Retinal pigment epithelial cell (primary cell): ENCODE measurements around the gene ZNF407.

Source experiments
- DNase-seq: peaks from one replicate; pipeline ENCODE4 v3.0.0-alpha.2; 2010; ENCODE audit warnings: low read depth
- H3K4me3 ChIP-seq: 2 replicates; pipeline ENCODE4 v1.5.1; 2011; ENCODE audit warnings: mild to moderate bottlenecking, low read length, control low read depth, moderate library complexity
- TF ChIP-seq, protein P1 (sequence below): conservative IDR thresholded peaks from 2 replicates; pipeline ENCODE4 v1.5.1; 2011; ENCODE audit warnings: low read depth, low read length, control low read depth, inconsistent platforms

ZNF407 gene

DNA sequence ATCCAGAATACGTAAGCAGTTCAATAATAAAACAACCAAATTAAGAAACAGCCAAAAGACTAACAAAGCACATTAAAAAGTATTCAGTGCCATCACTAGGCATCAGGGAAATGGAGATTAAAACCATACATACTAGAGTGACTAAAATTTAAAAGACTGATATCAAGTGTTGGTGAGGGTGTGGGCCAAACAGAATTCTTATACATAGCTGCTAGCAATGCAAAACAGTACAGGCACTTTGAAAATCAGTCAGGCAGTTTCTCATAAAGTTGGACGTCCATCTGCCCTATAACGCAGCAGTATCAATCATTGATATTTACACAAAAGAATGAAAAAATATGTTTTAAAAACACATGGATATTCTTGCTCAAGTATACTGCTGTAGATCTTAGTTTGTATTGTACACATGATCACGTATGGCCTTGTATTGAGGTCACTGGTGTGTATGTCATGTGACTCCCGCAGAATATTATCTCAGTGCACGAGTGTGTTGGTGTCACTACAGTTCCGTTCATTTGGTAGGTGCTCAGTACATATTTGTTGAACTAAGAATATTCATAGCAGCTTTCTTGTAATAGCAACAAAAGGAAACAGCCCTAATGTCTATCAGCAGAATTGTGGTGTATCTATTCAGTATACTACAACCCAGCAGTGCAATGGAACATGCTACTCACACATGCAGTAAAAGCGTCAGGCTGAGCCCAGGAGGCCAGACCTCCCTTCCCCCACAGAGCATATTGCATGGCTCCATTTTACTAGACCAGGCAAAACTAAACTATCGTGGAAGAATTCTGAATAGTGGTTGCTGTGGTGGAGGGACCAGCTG lies 28.6 kb downstream of the ZNF407 start:
- H3K4me3 ChIP-seq = no peak overlapping the region
- TF ChIP-seq, protein P1, sequence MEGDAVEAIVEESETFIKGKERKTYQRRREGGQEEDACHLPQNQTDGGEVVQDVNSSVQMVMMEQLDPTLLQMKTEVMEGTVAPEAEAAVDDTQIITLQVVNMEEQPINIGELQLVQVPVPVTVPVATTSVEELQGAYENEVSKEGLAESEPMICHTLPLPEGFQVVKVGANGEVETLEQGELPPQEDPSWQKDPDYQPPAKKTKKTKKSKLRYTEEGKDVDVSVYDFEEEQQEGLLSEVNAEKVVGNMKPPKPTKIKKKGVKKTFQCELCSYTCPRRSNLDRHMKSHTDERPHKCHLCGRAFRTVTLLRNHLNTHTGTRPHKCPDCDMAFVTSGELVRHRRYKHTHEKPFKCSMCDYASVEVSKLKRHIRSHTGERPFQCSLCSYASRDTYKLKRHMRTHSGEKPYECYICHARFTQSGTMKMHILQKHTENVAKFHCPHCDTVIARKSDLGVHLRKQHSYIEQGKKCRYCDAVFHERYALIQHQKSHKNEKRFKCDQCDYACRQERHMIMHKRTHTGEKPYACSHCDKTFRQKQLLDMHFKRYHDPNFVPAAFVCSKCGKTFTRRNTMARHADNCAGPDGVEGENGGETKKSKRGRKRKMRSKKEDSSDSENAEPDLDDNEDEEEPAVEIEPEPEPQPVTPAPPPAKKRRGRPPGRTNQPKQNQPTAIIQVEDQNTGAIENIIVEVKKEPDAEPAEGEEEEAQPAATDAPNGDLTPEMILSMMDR = no peak
- DNase-seq = no peak

- H3K4me3 ChIP-seq = no peak overlapping the region
- TF ChIP-seq, protein P1 = no peak
- DNase-seq = no peak
These were observed 33.1 kb downstream of the ZNF407 start for GRCh38 chr18:74630804-74631203.

DNA sequence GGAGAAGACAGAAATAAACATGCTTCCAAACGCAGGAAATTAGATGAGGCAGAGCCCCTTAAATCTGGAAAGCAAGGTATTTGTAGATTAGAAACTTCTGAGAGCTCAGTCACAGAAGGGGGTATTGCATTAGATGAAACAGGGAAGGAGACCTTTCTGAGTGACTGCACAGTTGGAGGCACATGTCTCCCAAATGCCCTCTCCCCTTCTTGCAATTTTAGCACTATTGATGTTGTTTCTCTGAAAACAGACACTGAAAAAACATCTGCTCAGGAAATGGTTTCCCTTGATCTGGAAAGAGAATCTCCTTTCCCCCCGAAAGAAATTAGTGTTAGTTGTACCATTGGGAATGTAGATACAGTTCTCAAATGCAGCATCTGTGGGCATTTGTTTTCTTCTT lies 33.5 kb downstream of the ZNF407 start:
- no peak for DNase-seq
- H3K4me3 ChIP-seq = no peak overlapping the region
- TF ChIP-seq, protein P1 = no peak

GRCh38 chr18:74631623-74632350 lies 34.1 kb downstream of the ZNF407 start:
- no peak overlapping the region for H3K4me3 ChIP-seq
- TF ChIP-seq, protein P1 = no peak
- no peak for DNase-seq

GRCh38 chr18:74632351-74632679 lies 34.6 kb downstream of the ZNF407 start:
- no peak for DNase-seq
- TF ChIP-seq, protein P1 = no peak
- no peak overlapping the region for H3K4me3 ChIP-seq

- no peak for DNase-seq
- TF ChIP-seq, protein P1 = no peak
- no peak overlapping the region for H3K4me3 ChIP-seq
These were observed 35.2 kb downstream of the ZNF407 start for GRCh38 chr18:74632856-74633255.
